ENCODE measurements around the gene FHIP1A. TPM values are rescaled to one million over a fixed set of nuclear protein-coding genes. Genes with fewer than 3 reads are reported as not detected.

The FHIP1A gene
- total RNA-seq, 2 experiments from 2014 or later: 0.19 to 0.39 TPM

DNA sequence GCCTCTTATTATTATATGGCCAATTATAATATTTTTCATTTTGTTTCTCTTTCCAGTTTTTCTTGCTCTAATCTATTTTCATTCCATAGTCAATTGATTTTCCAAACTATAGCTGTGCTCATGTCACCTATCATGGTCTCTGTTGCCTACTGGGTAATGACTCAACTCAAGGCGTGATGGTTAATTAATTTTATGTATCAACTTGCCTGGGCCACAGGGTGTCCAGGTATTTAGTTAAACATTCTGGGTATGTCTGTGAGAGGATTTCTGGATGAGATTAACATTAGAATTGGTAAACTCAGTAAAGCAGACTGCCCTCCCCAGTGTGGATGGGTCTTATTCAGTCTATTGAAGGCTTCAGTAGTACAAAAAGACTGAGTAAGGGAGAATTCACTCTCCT is 9.9 kb downstream of the FHIP1A start:
- H3K4me1 Mint-ChIP-seq: no peaks in the 10 kb centered on the region
- ATAC-seq (no peak), DNase-seq (no peak)
- no peak overlapping the region for H3K27ac Mint-ChIP-seq
- H3K27me3 Mint-ChIP-seq: peaks cover 4% of the 10 kb centered on the region
- no peak overlapping the region for H3K4me3 Mint-ChIP-seq
- ChIA-PET CTCF (no interaction called here), POLR2A (no interaction called here)
- no peaks in the 10 kb centered on the region for H3K36me3 Mint-ChIP-seq (ENCODE audit: low read depth)
- no peaks in the 10 kb centered on the region for H3K9me3 Mint-ChIP-seq (ENCODE audit: low read depth)
- intact Hi-C loops (cut with DNase I, micrococcal nuclease): no loop called here

DNA sequence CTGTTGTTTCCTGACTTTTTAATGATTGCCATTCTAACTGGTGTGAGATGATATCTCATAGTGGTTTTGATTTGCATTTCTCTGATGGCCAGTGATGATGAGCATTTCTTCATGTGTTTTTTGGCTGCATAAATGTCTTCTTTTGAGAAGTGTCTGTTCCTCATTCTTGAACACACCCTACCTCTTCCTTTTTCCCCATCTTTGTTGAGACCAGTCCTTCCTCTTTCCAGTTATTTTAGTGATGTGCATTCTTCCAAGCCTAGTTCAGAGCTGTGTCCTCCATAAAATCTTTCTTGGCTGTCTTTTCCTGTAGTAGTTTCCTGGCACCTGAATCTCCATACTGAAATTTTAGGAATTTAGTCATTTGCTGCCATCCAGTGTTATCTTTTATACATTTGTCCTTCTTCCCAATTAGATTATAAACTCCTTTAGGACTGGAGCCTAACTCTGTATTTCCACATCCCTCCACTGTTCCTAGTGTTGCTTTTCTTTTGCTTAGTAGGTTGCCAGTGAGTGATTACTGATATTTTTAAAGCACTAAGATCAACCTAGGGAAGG is 11.4 kb downstream of the FHIP1A start:
- no peaks in the 10 kb centered on the region for H3K36me3 Mint-ChIP-seq (ENCODE audit: low read depth)
- no peaks in the 10 kb centered on the region for H3K4me1 Mint-ChIP-seq
- intact Hi-C loops (cut with DNase I, micrococcal nuclease): no loop called here
- DNase-seq (no peak), ATAC-seq (no peak)
- peaks cover 6% of the 10 kb centered on the region for H3K27me3 Mint-ChIP-seq
- H3K27ac Mint-ChIP-seq: no peak overlapping the region
- CTCF ChIA-PET: no interaction called here
- POLR2A ChIA-PET: no interaction called here
- H3K4me3 Mint-ChIP-seq: no peak overlapping the region
- no peaks in the 10 kb centered on the region for H3K9me3 Mint-ChIP-seq (ENCODE audit: low read depth)

- no peak overlapping the region for H3K27ac Mint-ChIP-seq
- peaks cover 7% of the 10 kb centered on the region for H3K27me3 Mint-ChIP-seq
- DNase-seq (no peak), ATAC-seq (no peak)
- no peaks in the 10 kb centered on the region for H3K9me3 Mint-ChIP-seq (ENCODE audit: low read depth)
- no peaks in the 10 kb centered on the region for H3K36me3 Mint-ChIP-seq (ENCODE audit: low read depth)
- intact Hi-C loops (cut with DNase I, micrococcal nuclease): no loop called here
- no peaks in the 10 kb centered on the region for H3K4me1 Mint-ChIP-seq
- H3K4me3 Mint-ChIP-seq: no peak overlapping the region
- ChIA-PET POLR2A (no interaction called here), CTCF (interaction anchor here (0.7 to 1.1 kb wide), 2 partner anchors 33 to 147 kb away, joined by 3 read pairs; no protein-coding TSS in a partner anchor)
Observed at GRCh38 chr4:151422854-151423253, 13.9 kb downstream of the FHIP1A start.

GRCh38 chr4:151426513-151426912 is 17.5 kb downstream of the FHIP1A start:
- DNase-seq: no peak
- peaks cover 12% of the 10 kb centered on the region for H3K27me3 Mint-ChIP-seq
- peaks cover 4% of the 10 kb centered on the region for H3K4me1 Mint-ChIP-seq
- H3K9me3 Mint-ChIP-seq (ENCODE audit: low read depth): no peaks in the 10 kb centered on the region
- ChIA-PET CTCF (interaction anchor here (0.6 kb wide), 1 partner anchor 177 kb away, joined by 3 read pairs; no protein-coding TSS in a partner anchor), POLR2A (no interaction called here)
- no peak overlapping the region for H3K4me3 Mint-ChIP-seq
- intact Hi-C loops (cut with DNase I, micrococcal nuclease): no loop called here
- no peak overlapping the region for H3K27ac Mint-ChIP-seq
- ATAC-seq: no peak
- no peaks in the 10 kb centered on the region for H3K36me3 Mint-ChIP-seq (ENCODE audit: low read depth)

GRCh38 chr4:151427266-151427665 is 18.3 kb downstream of the FHIP1A start:
- intact Hi-C loops (cut with DNase I, micrococcal nuclease): no loop called here
- H3K36me3 Mint-ChIP-seq (ENCODE audit: low read depth): no peaks in the 10 kb centered on the region
- CTCF ChIA-PET: interaction anchor here (0.6 to 1.2 kb wide), 2 partner anchors 13 to 1175 kb away, joined by 3 to 4 read pairs; no protein-coding TSS in a partner anchor

GRCh38 chr4:151428346-151428745 is 19.4 kb downstream of the FHIP1A start:
- Mint-ChIP-seq H3K9me3 (ENCODE audit: low read depth) (no peaks in the 10 kb centered on the region), H3K4me3 (no peak overlapping the region), H3K27ac (no peak overlapping the region), H3K36me3 (ENCODE audit: low read depth) (no peaks in the 10 kb centered on the region), H3K4me1 (peaks cover 4% of the 10 kb centered on the region), H3K27me3 (peaks cover 16% of the 10 kb centered on the region)
- CTCF ChIA-PET: no interaction called here
- no peak for DNase-seq
- no peak for ATAC-seq
- intact Hi-C loops (cut with DNase I, micrococcal nuclease): no loop called here
- POLR2A ChIA-PET: no interaction called here

More at GRCh38 chr4:151427266-151427665, 18.3 kb downstream of the FHIP1A start:
- Mint-ChIP-seq H3K4me3 (no peak overlapping the region), H3K27ac (no peak overlapping the region), H3K27me3 (peaks cover 12% of the 10 kb centered on the region), H3K4me1 (peaks cover 4% of the 10 kb centered on the region), H3K9me3 (ENCODE audit: low read depth) (no peaks in the 10 kb centered on the region)
- DNase-seq (no peak), ATAC-seq (no peak)
- POLR2A ChIA-PET: no interaction called here

GRCh38 chr4:151429957-151430570 is 21.1 kb downstream of the FHIP1A start:
- intact Hi-C loops (cut with DNase I, micrococcal nuclease): no loop called here
- DNase-seq (no peak), ATAC-seq (peak; percentile 23)
- H3K27ac Mint-ChIP-seq: no peak overlapping the region
- CTCF ChIA-PET: interaction anchor here (1.0 kb wide), 1 partner anchor 210 kb away, joined by 3 read pairs; no protein-coding TSS in a partner anchor
- no peak overlapping the region for H3K4me3 Mint-ChIP-seq
- no peaks in the 10 kb centered on the region for H3K9me3 Mint-ChIP-seq (ENCODE audit: low read depth)
- peaks cover 4% of the 10 kb centered on the region for H3K4me1 Mint-ChIP-seq
- no peaks in the 10 kb centered on the region for H3K36me3 Mint-ChIP-seq (ENCODE audit: low read depth)
- POLR2A ChIA-PET: no interaction called here
- peaks cover 10% of the 10 kb centered on the region for H3K27me3 Mint-ChIP-seq

GRCh38 chr4:151430740-151431457 is 21.9 kb downstream of the FHIP1A start:
- ChIA-PET CTCF (interaction anchor here (1.0 kb wide), 1 partner anchor 209 kb away, joined by 3 read pairs; no protein-coding TSS in a partner anchor), POLR2A (no interaction called here)
- Mint-ChIP-seq H3K4me3 (no peak overlapping the region), H3K9me3 (ENCODE audit: low read depth) (no peaks in the 10 kb centered on the region), H3K4me1 (peaks cover 4% of the 10 kb centered on the region), H3K27ac (no peak overlapping the region), H3K36me3 (ENCODE audit: low read depth) (no peaks in the 10 kb centered on the region), H3K27me3 (peaks cover 9% of the 10 kb centered on the region)
- intact Hi-C loops (cut with DNase I, micrococcal nuclease): no loop called here
- no peak for ATAC-seq
- DNase-seq: no peak

DNA sequence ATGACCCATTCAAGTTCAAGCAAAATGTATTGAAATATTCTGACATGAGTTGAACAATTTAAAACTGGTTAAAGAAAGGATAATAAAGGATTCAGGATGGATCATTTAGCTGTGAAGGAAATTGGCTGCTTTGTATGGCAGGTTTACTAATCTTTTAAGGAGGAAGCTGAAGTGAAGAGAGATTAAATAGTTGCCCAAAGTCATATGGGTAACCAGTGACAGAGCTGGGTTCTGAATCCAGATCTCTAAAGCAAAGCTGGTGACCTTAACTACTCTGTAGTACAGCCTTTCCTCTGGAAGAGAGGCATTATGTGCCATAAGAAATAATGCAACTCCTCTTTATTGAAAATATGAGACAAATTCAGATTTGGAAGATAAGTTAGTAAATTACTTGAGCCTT is 22.8 kb downstream of the FHIP1A start:
- DNase-seq (no peak), ATAC-seq (no peak)
- H3K27me3 Mint-ChIP-seq: peaks cover 11% of the 10 kb centered on the region
- H3K27ac Mint-ChIP-seq: no peak overlapping the region
- H3K4me3 Mint-ChIP-seq: no peak overlapping the region
- ChIA-PET POLR2A (no interaction called here), CTCF (no interaction called here)
- no peaks in the 10 kb centered on the region for H3K9me3 Mint-ChIP-seq (ENCODE audit: low read depth)
- intact Hi-C loops (cut with DNase I, micrococcal nuclease): no loop called here
- no peaks in the 10 kb centered on the region for H3K36me3 Mint-ChIP-seq (ENCODE audit: low read depth)
- H3K4me1 Mint-ChIP-seq: peaks cover 4% of the 10 kb centered on the region

DNA sequence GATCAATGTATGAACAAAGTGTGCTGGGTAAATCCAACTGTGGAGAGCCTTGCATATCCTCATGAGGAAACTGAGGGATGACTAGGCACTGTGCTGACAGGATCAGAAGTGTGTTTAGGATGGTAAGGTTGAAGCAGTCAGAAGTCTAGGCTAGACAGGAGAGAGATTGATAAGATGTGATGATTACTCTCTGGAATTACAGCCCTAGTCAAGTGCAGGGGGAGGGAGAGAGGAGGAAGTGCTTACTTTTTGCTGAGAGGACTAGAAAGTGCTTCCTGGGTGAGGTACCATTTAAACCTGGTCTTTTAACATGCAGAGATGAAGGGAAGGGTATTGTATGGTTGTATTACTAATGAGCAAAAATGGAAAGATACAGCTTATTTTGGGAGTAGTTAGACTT is 23.7 kb downstream of the FHIP1A start:
- ChIA-PET POLR2A (no interaction called here), CTCF (no interaction called here)
- ATAC-seq: no peak
- H3K9me3 Mint-ChIP-seq (ENCODE audit: low read depth): no peaks in the 10 kb centered on the region
- H3K36me3 Mint-ChIP-seq (ENCODE audit: low read depth): no peaks in the 10 kb centered on the region
- no peak for DNase-seq
- H3K27me3 Mint-ChIP-seq: peaks cover 11% of the 10 kb centered on the region
- H3K27ac Mint-ChIP-seq: no peak overlapping the region
- H3K4me1 Mint-ChIP-seq: peaks cover 4% of the 10 kb centered on the region
- H3K4me3 Mint-ChIP-seq: no peak overlapping the region
- intact Hi-C loops (cut with DNase I, micrococcal nuclease): no loop called here

DNA sequence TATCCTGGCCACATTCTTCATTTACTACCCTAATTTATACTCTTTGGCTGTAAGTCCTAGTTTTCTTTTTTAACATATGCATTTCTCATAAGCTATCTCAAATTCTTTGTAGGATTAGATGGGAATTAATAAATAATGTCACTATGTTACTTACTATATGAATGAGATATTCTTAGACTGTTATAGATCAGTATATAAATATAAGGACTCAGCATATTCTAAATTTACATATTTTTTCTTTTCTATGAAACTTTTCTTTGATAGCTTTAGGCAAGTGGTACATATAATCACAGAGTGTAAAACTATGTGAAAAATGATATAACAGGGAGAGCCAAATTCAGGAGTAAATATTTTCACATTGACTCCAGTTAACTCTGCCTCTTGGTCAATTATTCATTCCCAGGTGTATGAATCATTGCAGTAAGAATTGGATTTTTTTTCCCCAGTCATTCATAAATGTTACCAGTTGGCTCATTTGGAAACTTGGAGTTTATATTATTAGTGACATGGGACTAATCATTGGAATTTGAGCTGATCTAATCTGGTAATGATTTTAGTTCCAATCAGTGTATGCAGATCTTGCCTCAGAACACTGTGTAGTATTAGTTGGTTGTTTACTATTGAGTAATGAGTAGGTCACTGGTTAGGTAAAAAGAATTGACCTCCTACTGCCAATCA is 25.3 kb downstream of the FHIP1A start:
- CTCF ChIA-PET: no interaction called here
- POLR2A ChIA-PET: interaction anchor here (0.5 kb wide), 1 partner anchor 20 kb away, joined by 4 read pairs; no protein-coding TSS in a partner anchor
- Mint-ChIP-seq H3K27me3 (peaks cover 8% of the 10 kb centered on the region), H3K27ac (no peak overlapping the region), H3K4me3 (no peak overlapping the region), H3K4me1 (peaks cover 4% of the 10 kb centered on the region), H3K36me3 (ENCODE audit: low read depth) (no peaks in the 10 kb centered on the region), H3K9me3 (ENCODE audit: low read depth) (no peaks in the 10 kb centered on the region)
- no peak for DNase-seq
- intact Hi-C loops (cut with DNase I, micrococcal nuclease): no loop called here
- no peak for ATAC-seq
